Keratinocyte (primary cell): ENCODE data around the gene MTSS2. TPM values are rescaled to one million over a fixed set of nuclear protein-coding genes. Genes with fewer than 3 reads are reported as not detected.

Experiments used
- DNase-seq: peaks from one replicate; pipeline ENCODE4 v3.0.0-alpha.2; 2011; ENCODE audit warnings: low read depth, missing footprints, low spot score
- FAIRE-seq: peaks from 2 replicates; lab custom pipeline; 2011; peaks lifted over from hg19 to GRCh38; lab: Jason Lieb, UNC
- H2AFZ ChIP-seq: 2 replicates; pipeline ENCODE4 v1.6.0; 2012; ENCODE audit warnings: low read length, control low read depth, inconsistent platforms; ENCODE audit not compliant: control insufficient read depth
- H3K27ac ChIP-seq: 2 replicates; pipeline ENCODE4 v1.5.1; 2011; ENCODE audit warnings: low read length; ENCODE audit not compliant: control insufficient read depth, insufficient read depth
- H3K27me3 ChIP-seq: 3 replicates; pipeline ENCODE4 v1.6.0; 2011; ENCODE audit warnings: low read length; ENCODE audit not compliant: control insufficient read depth, insufficient read depth; ENCODE audit errors: extremely low read depth
- H3K36me3 ChIP-seq, 2 experiments: 2 replicates in 1 of 2; 3 replicates in 1 of 2; pipeline ENCODE4 v1.5.1; 2011; ENCODE audit warnings: low read length in 2 of 2, mild to moderate bottlenecking in 1 of 2; ENCODE audit not compliant: control insufficient read depth in 2 of 2, insufficient read depth in 2 of 2; ENCODE audit errors: extremely low read depth in 1 of 2
- H3K4me1 ChIP-seq: 3 replicates; pipeline ENCODE4 v1.5.1; 2011; ENCODE audit warnings: low read length; ENCODE audit not compliant: control insufficient read depth, insufficient read depth; ENCODE audit errors: extremely low read depth
- H3K4me2 ChIP-seq: 3 replicates; pipeline ENCODE4 v1.6.0; 2011; ENCODE audit warnings: low read depth, low read length; ENCODE audit not compliant: control insufficient read depth, insufficient read depth; ENCODE audit errors: extremely low read depth
- H3K4me3 ChIP-seq, 3 experiments: fragments of 200-600 bp in 1 of 3; sonication (generic) in 1 of 3; 2 replicates in 2 of 3; 3 replicates in 1 of 3; pipeline ENCODE4 v1.5.1; 2011 to 2016; ENCODE audit warnings: low read length in 3 of 3, mild to moderate bottlenecking in 3 of 3, control low read depth in 2 of 3, inconsistent platforms in 1 of 3, low read depth in 1 of 3, mixed read lengths in 1 of 3, mixed run types in 1 of 3, moderate library complexity in 1 of 3; ENCODE audit not compliant: control insufficient read depth in 2 of 3, insufficient read depth in 2 of 3; ENCODE audit errors: extremely low read depth in 1 of 3
- H3K79me2 ChIP-seq: 2 replicates; pipeline ENCODE4 v1.6.0; 2012; ENCODE audit warnings: low read length; ENCODE audit not compliant: control insufficient read depth, insufficient read depth
- H3K9ac ChIP-seq: 3 replicates; pipeline ENCODE4 v1.6.0; 2011; ENCODE audit warnings: low read length; ENCODE audit not compliant: control insufficient read depth, insufficient read depth; ENCODE audit errors: extremely low read depth
- H3K9me1 ChIP-seq: 3 replicates; pipeline ENCODE4 v1.6.0; 2011; ENCODE audit warnings: low read length; ENCODE audit not compliant: control insufficient read depth, insufficient read depth; ENCODE audit errors: extremely low read depth
- H3K9me3 ChIP-seq: 2 replicates; pipeline ENCODE4 v1.5.1; 2012; ENCODE audit warnings: low read depth, low read length; ENCODE audit not compliant: control insufficient read depth
- H4K20me1 ChIP-seq: 3 replicates; pipeline ENCODE4 v1.6.0; 2011; ENCODE audit warnings: low read length; ENCODE audit not compliant: control insufficient read depth, insufficient read depth; ENCODE audit errors: extremely low read depth
- EZH2 ChIP-seq: IDR thresholded peaks from one replicate; pipeline ENCODE4 v1.6.1; 2012; ENCODE audit warnings: inconsistent platforms, mild to moderate bottlenecking, low read length, moderate library complexity
- dilution Hi-C: fragments of 300-500 bp; cut with MboI; formaldehyde crosslinking; loops from one replicate; pipeline ENCODE4 v1.7.0; 2020; ENCODE audit warnings: low sequenced_read_pairs; ENCODE audit not compliant: extremely low pct_ligation_motif_present
- polyA plus RNA-seq, 5 experiments: library from polyadenylated mRNA; depleted of rRNA in 3 of 5; stranded (reverse) in 3 of 5; stranded (forward) in 1 of 5; unstranded in 1 of 5; fragments of >200 nt; gene quantifications; 1 replicate in 1 of 5; 2 replicates in 3 of 5; 3 replicates in 1 of 5; pipeline versions ENCODE4 v1.2.1 to v1.2.3, GENCODE V29; 2011 to 2012; ENCODE audit warnings: missing spikeins in 2 of 5, low read depth in 1 of 5, low replicate concordance in 1 of 5
- TF ChIP-seq, protein P1 (sequence below), 3 experiments: IDR thresholded peaks in 1 of 3; conservative IDR thresholded peaks in 1 of 3; optimal IDR thresholded peaks in 1 of 3; 2 replicates in 2 of 3; 3 replicates in 1 of 3; pipeline versions ENCODE3 to v1.5.1; 2011; ENCODE audit warnings: low read length in 3 of 3, mild to moderate bottlenecking in 3 of 3, moderate library complexity in 2 of 3, control low read depth in 1 of 3, inconsistent platforms in 1 of 3; ENCODE audit not compliant: insufficient read depth in 2 of 3; ENCODE audit errors: extremely low read depth in 1 of 3

MTSS2 gene
- polyA plus RNA-seq, 1 donor (not counting 4 experiments of a cell fraction or from before 2014, with no cell fraction given), result 13.3 TPM

DNA sequence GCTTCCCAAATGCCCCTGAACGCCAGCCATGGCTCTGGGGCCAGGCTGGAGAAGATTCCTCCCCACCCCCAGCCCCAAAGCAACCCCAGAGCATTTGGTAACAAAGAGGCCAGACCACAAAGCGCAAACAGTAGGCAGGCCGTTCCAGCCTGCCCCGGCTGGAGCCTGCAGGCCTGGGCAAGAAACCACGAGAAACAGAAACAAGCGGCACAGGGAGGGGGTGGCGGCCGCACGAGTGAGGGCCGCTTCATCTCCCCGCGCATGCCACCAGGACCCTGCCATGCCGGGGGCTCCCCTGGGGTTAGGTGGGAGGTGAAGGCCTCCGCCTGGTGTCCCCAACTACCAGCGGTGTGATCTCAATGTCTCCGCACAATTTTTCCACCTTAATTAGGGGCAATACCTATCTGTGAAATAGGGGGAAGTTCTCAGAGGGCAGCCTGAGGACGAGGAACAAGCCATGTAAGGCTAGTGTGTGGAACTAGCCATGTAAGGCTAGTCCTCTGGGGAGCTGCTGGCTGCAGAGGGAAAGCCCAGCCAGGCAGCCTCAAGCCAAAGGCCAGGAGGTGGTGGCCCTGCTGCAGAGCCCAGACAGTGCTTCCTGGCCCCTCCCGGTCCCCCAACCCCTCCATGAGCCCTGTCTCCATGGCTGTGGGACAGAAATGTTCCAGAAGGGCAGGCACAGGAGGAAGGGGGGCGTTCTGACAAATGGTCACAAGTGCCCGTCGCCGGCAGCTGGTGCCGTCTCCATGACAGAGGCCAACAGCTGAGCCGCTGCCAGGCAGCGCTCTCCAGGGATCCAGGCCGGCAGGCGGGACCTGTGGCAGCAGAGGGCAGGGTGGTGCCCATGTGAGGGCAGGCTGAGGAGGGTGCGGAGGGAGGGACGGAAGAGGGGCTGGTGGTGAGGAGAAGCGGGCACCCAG is 14.5 kb upstream of the MTSS2 start:
- H3K4me3 ChIP-seq, result peak overlapping the region in 1 of 3 experiments; percentile 37
- no peaks in the 10 kb centered on the region for H3K79me2 ChIP-seq
- H3K36me3 ChIP-seq, result peaks cover 1 to 4% of the 10 kb centered on the region in 2 experiments
- no peaks in the 10 kb centered on the region for H3K9me1 ChIP-seq
- DNase-seq, result no peak
- H2AFZ ChIP-seq, result peak overlapping the region; percentile 74
- dilution Hi-C loops, result no loop called here
- H3K4me2 ChIP-seq, result peak overlapping the region; percentile 77
- peaks cover 71% of the 10 kb centered on the region for H3K4me1 ChIP-seq
- H3K27me3 ChIP-seq, result no peaks in the 10 kb centered on the region
- peak; percentile 67 for FAIRE-seq
- H3K27ac ChIP-seq, result peak overlapping the region; percentile 89
- H3K9me3 ChIP-seq, result no peaks in the 10 kb centered on the region
- peak overlapping the region; percentile 73 for H3K9ac ChIP-seq
- H4K20me1 ChIP-seq, result no peaks in the 10 kb centered on the region
- TF ChIP-seq, protein P1, sequence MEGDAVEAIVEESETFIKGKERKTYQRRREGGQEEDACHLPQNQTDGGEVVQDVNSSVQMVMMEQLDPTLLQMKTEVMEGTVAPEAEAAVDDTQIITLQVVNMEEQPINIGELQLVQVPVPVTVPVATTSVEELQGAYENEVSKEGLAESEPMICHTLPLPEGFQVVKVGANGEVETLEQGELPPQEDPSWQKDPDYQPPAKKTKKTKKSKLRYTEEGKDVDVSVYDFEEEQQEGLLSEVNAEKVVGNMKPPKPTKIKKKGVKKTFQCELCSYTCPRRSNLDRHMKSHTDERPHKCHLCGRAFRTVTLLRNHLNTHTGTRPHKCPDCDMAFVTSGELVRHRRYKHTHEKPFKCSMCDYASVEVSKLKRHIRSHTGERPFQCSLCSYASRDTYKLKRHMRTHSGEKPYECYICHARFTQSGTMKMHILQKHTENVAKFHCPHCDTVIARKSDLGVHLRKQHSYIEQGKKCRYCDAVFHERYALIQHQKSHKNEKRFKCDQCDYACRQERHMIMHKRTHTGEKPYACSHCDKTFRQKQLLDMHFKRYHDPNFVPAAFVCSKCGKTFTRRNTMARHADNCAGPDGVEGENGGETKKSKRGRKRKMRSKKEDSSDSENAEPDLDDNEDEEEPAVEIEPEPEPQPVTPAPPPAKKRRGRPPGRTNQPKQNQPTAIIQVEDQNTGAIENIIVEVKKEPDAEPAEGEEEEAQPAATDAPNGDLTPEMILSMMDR (optimal IDR thresholded peaks at IDR 0.05 in 1 of 3, IDR thresholded peaks at IDR 0.05 in 1 of 3, conservative IDR thresholded peaks at IDR 0.05 in 1 of 3; ENCODE audit: extremely low read depth in 1 of 3, insufficient read depth in 2 of 3, low read length in 3 of 3), result no peak
- no peak for TF ChIP-seq EZH2

GRCh38 chr16:70699696-70700095 is 13.8 kb upstream of the MTSS2 start:
- H3K9ac ChIP-seq, result peak overlapping the region; percentile 73
- no peaks in the 10 kb centered on the region for H3K9me1 ChIP-seq
- H2AFZ ChIP-seq, result peak overlapping the region; percentile 74
- no peak for TF ChIP-seq EZH2
- TF ChIP-seq, protein P1 (optimal IDR thresholded peaks at IDR 0.05 in 1 of 3, IDR thresholded peaks at IDR 0.05 in 1 of 3, conservative IDR thresholded peaks at IDR 0.05 in 1 of 3; ENCODE audit: extremely low read depth in 1 of 3, insufficient read depth in 2 of 3, low read length in 3 of 3), result no peak
- FAIRE-seq, result peak; percentile 84
- H3K79me2 ChIP-seq, result no peaks in the 10 kb centered on the region
- H4K20me1 ChIP-seq, result no peaks in the 10 kb centered on the region
- H3K27ac ChIP-seq, result peak overlapping the region; percentile 89
- dilution Hi-C loops, result no loop called here
- peak overlapping the region in 1 of 3 experiments; percentile 43 for H3K4me3 ChIP-seq
- peaks cover 1 to 4% of the 10 kb centered on the region in 2 experiments for H3K36me3 ChIP-seq
- no peaks in the 10 kb centered on the region for H3K9me3 ChIP-seq
- peak overlapping the region; percentile 77 for H3K4me2 ChIP-seq
- H3K27me3 ChIP-seq, result no peaks in the 10 kb centered on the region
- DNase-seq, result no peak
- peaks cover 77% of the 10 kb centered on the region for H3K4me1 ChIP-seq
